AG04449 (cell line): ENCODE measurements around the gene DHRS3.

Experiments
- CTCF ChIA-PET: fragments of 350-600 bp; formaldehyde crosslinking; extraction: SDS; loops from one replicate; lab custom pipeline; 2021; ENCODE audit warnings: antibody characterized with exemption; lab: Yijun Ruan, JAX
- POLR2A ChIA-PET: fragments of 400-600, 350-600 bp; formaldehyde crosslinking; extraction: SDS; loops from one replicate; lab custom pipeline; 2020; ENCODE audit warnings: antibody characterized with exemption, inconsistent platforms; lab: Yijun Ruan, JAX
- DNase-seq: peaks from one replicate; pipeline ENCODE4 v3.0.0-alpha.2; 2010; ENCODE audit warnings: low read depth, low spot score
- H3K4me3 ChIP-seq: 2 replicates; pipeline ENCODE4 v1.5.1; 2011; ENCODE audit warnings: low read depth, mild to moderate bottlenecking, control low read depth, low read length
- TF ChIP-seq, protein P1 (sequence below): IDR thresholded peaks from one replicate; pipeline ENCODE4 v1.5.1; 2011; ENCODE audit warnings: mild to moderate bottlenecking, moderate library complexity, low read length, control low read depth, inconsistent platforms; ENCODE audit not compliant: insufficient read depth; ENCODE audit errors: missing control alignments

Gene DHRS3

DNA sequence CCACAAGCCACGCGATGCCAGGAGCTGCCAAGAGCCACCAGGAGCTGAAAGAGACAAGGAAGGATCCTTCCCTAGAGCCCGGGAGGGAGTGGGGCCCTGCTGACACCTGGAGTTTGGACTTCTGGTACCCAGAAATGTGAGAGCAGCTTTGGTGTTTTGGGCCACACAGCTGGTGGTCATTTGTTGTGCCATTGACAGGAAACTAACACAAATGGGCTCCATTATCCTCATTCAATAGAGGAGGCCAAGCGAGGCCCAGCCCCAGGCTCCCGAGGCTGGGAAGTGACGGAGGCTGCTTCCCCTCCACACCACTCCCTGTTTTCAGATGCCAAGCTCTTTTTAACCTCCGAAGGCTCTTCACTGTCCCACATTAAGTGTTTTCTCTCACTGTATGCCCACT, 25.5 kb downstream of the DHRS3 start:
- ChIA-PET POLR2A (interaction anchor here (1.3 kb wide), 1 partner anchor 23 kb away, joined by 3 read pairs; no protein-coding TSS in a partner anchor), CTCF (interaction anchor here (1.1 to 1.3 kb wide), 3 partner anchors 21 to 185 kb away, joined by 3 to 4 read pairs (median 4); no protein-coding TSS in a partner anchor)
- TF ChIP-seq, protein P1, sequence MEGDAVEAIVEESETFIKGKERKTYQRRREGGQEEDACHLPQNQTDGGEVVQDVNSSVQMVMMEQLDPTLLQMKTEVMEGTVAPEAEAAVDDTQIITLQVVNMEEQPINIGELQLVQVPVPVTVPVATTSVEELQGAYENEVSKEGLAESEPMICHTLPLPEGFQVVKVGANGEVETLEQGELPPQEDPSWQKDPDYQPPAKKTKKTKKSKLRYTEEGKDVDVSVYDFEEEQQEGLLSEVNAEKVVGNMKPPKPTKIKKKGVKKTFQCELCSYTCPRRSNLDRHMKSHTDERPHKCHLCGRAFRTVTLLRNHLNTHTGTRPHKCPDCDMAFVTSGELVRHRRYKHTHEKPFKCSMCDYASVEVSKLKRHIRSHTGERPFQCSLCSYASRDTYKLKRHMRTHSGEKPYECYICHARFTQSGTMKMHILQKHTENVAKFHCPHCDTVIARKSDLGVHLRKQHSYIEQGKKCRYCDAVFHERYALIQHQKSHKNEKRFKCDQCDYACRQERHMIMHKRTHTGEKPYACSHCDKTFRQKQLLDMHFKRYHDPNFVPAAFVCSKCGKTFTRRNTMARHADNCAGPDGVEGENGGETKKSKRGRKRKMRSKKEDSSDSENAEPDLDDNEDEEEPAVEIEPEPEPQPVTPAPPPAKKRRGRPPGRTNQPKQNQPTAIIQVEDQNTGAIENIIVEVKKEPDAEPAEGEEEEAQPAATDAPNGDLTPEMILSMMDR: no peak
- no peak overlapping the region for H3K4me3 ChIP-seq
- DNase-seq: no peak

DNA sequence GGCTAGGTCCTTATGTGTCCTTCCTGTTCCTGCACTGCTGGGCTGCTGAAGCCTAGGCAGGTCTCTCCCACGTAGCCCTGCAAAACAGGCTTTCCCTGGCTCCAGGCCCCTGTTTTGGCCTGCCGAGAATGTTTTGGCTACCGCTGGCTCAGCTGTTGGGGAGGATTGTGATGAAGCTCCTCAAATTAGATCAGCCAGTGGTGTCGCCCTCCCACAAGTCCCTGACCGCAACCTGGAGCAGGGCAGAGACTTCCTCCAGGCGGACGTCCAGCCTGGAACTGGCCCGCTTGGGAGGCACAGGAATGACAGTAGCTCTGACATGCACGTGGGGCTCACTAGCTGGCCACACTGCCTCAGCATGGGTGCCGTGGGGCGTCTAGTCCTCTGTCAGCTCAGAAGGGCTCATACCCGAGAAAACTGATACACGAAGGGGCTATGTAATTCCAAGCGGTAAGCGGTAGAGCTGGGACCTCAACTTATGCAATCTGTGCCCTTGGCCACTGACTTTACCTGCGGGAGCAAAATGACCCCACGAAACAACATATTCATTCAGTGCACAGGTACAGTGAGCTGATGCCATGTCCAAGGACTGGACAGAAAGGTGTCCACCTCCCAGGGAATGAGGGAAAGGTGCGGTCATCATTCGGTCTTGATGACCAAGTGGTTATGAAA, 26.6 kb downstream of the DHRS3 start:
- ChIA-PET CTCF (interaction anchor here (1.3 kb wide), 1 partner anchor 19 kb away, joined by 3 read pairs; no protein-coding TSS in a partner anchor), POLR2A (no interaction called here)
- TF ChIP-seq, protein P1: no peak
- no peak for DNase-seq
- no peak overlapping the region for H3K4me3 ChIP-seq

- no peak for DNase-seq
- TF ChIP-seq, protein P1: no peak
- ChIA-PET POLR2A (no interaction called here), CTCF (interaction anchor here (1.3 kb wide), 1 partner anchor 11 kb away, joined by 4 read pairs; no protein-coding TSS in a partner anchor)
- no peak overlapping the region for H3K4me3 ChIP-seq
Observed at GRCh38 chr1:12588695-12589094, 29.3 kb downstream of the DHRS3 start.

DNA sequence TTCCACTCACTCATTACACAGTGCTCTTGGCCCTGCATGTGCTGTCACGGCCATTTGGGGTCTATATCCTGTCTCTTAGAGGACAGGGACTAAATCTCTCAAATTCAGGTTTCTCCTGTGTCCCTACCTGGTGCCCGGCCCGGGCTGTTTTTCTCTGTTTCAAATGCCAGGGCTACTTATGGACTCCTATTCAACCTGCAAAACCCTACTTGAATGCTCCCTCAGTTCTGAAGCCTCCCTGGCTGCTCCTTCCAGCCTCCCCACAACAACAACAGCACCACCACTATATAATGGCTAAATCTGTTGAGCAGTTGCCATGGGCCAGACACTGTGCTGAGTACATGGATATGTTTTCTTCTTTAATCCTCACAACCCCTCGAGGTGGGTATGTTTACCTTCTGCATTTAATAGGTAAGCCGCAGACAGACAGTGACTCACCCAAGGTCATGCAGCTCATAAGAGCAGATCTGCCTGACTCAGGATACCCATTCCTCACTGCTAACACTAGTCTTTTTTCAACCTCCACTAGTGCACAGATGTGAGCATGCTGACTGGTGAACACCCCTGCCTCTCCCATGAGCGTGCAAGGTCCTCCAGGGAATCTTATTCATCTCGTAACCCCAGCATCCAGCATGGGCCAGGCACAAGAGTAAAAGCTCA, 29.9 kb downstream of the DHRS3 start:
- POLR2A ChIA-PET: no interaction called here
- DNase-seq: no peak
- TF ChIP-seq, protein P1: no peak
- H3K4me3 ChIP-seq: no peak overlapping the region
- CTCF ChIA-PET: interaction anchor here (1.3 kb wide), 1 partner anchor 10 kb away, joined by 4 read pairs; no protein-coding TSS in a partner anchor

GRCh38 chr1:12585951-12586942, 31.8 kb downstream of the DHRS3 start:
- no peak overlapping the region for H3K4me3 ChIP-seq
- no peak for DNase-seq
- ChIA-PET POLR2A (no interaction called here), CTCF (interaction anchor here (0.9 to 1.3 kb wide), 2 partner anchors 10 to 21 kb away, joined by 3 read pairs; no protein-coding TSS in a partner anchor)
- TF ChIP-seq, protein P1: no peak
